Gastrocnemius medialis (tissue), 4 donors: ENCODE measurements around the gene ME3.

Source experiments
- POLR2A ChIP-seq, 2 donors: fragments of 450-650 bp; IDR thresholded peaks; one replicate each; pipeline ENCODE4 v1.6.1; 2017; ENCODE audit warnings: antibody characterized with exemption in 2 of 2, mild to moderate bottlenecking in 2 of 2, moderate library complexity in 2 of 2
- TF ChIP-seq, protein P1 (sequence below), 5 experiments: fragments of 450-650 bp in 3 of 5; fragments of 200-600 bp in 2 of 5; sonication (generic) in 2 of 5; IDR thresholded peaks in 4 of 5; conservative IDR thresholded peaks in 1 of 5; 1 replicate in 4 of 5; 2 replicates in 1 of 5; pipeline ENCODE4 v1.5.1; 2016 to 2019; ENCODE audit warnings: antibody characterized with exemption in 5 of 5, mild to moderate bottlenecking in 3 of 5, moderate library complexity in 3 of 5

DNA sequence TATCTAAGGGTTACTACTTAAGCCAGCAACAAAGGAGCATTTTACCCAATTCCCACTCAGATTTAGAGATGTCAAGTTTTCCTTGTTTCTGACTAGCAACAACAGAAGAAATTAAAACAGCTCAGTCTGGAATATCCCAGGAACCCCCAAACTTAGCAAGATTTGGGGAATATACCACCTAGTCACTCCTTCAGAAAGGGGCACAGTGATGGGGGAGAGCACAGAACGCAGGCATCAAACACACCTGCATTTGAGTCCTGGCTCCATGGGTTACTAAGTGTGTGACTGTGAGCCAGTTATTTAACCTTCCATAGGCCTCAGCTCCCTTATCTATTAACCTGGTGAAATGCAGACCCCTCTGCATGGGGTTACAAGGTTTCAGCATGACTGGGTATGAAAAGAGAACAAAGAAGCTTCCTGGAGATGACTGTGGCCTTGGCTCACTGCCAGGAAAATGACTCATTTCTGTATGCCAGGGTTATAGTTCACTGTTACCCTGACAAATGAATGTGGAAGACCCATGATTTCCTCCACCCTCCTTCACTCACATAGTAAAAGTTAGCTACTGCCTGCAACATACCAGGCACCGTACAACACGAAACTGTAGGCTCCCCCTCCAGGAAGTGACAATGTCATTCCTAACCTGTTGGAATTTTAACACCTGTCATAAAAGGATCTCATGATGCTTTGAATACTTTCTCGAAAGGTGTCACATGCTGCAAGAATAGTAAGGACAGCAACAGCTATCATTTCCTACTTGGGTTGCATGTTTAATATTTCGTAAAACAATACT, 79.6 kb downstream of the ME3 start:
- TF ChIP-seq, protein P1, sequence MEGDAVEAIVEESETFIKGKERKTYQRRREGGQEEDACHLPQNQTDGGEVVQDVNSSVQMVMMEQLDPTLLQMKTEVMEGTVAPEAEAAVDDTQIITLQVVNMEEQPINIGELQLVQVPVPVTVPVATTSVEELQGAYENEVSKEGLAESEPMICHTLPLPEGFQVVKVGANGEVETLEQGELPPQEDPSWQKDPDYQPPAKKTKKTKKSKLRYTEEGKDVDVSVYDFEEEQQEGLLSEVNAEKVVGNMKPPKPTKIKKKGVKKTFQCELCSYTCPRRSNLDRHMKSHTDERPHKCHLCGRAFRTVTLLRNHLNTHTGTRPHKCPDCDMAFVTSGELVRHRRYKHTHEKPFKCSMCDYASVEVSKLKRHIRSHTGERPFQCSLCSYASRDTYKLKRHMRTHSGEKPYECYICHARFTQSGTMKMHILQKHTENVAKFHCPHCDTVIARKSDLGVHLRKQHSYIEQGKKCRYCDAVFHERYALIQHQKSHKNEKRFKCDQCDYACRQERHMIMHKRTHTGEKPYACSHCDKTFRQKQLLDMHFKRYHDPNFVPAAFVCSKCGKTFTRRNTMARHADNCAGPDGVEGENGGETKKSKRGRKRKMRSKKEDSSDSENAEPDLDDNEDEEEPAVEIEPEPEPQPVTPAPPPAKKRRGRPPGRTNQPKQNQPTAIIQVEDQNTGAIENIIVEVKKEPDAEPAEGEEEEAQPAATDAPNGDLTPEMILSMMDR (IDR thresholded peaks at IDR 0.05 in 4 of 5, conservative IDR thresholded peaks at IDR 0.05 in 1 of 5), result no peak
- TF ChIP-seq POLR2A (IDR thresholded peaks at IDR 0.05), result no peak
